NCI-H1092 (cell line): ENCODE data around the gene TBCD.

Experiments
- DNase-seq: peaks from one replicate; lab custom pipeline; 2025; lab: John Stamatoyannopoulos, UW

TBCD gene

DNA sequence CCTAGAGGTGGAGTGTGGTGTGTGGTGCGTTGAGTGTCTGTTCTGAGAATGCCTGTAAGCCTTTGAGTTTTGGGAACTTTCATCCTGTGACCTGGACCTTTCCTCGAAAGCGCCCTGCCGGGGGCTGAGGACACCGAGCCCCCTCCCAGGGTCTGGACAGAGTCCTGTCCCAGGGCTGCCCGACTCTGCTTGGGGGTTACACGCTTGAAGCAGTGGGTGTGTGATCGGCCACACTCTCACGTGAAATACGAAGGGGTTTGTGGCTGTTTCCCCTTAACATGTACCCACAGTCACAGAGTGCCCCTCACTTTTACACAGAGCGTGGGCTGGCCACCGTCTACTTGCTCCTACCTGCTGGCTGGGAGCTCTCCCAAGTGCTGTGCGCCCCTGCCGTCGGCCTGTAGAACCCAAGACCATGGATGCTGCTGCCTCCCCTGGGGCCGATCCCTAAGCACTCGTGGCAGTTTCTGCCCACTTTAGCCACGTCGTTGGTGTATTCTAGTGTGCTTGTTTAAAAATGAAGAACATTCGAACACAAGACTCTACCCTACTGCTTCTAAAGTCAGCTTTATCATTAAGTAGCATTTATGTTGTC lies 81.1 kb downstream of the TBCD start:
- no peak for DNase-seq

DNA sequence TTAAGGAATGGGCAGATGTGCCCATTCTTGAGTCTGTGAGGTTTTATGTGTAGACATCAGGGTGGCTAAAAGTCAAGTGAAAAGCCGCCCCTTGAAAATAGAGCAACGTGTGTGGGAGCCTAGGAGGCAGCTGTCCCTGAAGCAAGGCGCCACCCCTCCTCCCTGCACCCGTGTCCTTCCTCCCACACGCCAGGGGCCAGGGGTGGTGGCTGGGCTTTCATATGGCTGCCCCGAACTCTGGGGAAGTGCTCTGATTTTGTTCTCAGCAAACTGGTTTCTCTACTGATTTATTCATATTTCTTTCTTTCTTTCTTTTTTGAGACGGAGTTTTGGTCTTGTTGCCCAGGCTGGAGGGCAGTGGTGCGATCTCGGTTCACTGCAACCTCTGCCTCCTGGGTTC lies 83.3 kb downstream of the TBCD start:
- DNase-seq: no peak

DNA sequence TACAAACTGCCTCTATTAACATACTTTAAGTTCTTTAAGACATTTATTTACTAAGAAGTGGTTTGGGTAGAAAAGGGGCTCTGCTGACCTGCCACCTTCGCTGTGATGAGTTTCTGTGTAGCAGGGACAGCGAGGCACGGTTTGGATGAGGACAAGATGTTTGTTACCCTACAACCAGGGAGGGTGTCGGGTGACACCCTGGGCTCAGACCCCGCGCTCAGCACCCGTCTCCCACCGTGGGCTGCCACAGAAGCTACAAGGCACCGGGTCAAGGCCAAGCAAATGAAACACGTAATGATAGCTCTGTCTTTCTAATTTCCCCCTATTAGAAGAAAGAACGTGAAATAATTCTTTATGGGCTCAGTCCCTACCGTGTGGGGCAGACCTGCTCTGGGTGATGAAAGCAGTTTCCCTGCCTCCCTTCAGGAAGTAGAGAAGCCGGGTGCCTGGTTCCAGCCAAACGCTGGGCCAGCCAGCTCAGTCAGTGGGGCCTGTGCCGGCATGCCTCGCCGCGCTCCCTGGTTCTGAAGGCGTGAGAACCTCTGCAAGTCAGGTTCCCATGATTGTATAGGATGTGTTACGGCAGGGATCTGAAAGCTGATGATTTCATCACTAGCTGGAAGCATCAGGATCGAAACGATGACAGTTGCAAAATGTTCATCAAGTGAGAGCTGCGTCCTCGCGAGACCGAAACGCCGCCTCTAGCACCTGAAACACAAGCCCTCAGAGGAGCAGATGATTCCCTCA lies 84.1 kb downstream of the TBCD start:
- DNase-seq: no peak

DNA sequence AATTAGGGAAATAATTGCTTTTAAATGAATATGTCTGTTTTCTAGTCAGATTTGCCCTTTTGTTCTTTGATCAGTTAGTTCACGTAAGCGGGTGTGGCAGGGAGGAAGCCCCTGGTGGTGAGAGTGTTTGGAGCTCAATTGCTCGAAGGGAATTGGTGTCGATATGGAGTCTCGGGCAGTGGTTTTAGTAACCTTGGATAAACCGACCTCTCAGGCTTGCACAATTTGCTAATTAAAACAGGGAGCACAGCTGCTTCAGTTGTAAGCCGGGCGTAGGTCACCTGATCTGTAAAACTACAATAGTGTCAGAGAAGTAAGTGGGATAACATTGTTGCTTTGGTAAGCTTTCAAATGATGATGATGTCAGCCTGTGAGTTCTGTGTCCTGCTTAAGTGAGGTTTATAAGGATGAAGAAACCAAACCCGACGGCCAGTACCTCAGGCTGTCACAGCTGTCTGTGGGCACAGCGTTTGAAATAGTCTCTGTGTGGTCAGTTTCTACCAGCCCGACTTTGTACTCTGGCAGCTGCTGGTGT lies 85.0 kb downstream of the TBCD start:
- DNase-seq: no peak

DNA sequence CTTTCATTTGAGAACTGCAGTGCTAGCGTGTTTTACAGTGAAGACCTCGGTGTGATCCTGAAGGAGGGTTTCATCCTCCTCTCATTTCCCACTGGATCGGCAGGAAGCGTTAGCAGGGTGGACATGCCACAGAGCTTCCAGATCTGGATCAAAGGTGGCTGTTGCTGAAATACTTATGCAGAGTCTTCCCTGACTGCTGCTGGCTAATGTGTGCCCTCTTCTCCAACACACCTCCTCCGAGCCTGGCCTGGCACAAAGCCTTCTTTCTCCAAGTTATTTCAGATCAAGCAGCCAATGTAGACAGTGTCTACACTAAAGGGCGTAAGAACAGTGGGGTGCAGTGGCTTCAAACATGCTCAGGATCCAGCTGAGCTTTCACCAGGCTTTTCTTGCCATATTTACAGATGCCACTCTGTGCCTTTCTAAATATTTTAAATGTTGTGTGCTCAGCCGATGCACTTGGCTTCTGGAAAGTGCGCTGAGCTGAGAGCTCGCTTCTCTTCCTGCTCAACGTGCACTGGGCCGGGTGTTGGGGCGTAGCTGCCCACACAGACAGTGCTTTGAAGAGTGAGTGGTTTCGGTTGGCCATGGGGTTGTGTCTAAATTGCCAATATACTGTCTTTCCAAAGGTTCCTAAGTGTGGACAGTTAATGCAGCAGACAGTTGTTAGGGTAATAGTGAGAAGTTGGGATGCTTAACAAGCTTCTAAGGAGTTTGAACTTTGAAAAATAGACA lies 85.9 kb downstream of the TBCD start:
- DNase-seq: no peak

DNA sequence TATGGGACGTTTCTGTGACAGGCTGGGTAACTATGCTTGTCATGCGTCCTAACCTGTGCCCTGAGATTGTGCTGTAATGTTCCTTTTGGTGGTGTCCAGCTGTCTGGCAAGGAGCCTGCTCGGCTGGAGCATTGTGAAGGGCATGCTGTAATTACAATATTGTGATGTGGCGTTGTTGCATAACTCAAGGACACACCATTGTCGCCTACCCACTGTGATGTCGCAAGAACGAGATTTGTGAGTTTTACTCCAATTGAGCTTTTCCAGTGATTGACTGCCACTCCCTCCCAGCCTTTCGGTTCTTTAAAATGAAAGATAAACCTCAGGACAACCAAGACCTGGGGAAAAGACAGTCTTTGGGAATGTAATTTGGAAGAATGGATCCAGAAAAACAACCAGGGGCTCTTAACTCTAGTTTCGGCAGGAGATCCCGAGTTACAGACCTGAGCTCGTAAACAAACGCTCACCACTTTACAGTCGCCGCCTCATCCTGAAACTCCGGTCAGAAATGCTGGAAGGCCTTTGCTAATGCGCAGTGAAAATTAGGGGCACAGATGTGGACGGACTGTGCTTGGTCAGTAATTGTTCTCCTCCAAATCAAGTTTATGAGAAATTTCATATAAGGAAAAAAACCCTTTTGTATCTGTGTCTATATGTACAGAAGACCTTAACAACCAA lies 86.7 kb downstream of the TBCD start:
- DNase-seq: no peak

DNA sequence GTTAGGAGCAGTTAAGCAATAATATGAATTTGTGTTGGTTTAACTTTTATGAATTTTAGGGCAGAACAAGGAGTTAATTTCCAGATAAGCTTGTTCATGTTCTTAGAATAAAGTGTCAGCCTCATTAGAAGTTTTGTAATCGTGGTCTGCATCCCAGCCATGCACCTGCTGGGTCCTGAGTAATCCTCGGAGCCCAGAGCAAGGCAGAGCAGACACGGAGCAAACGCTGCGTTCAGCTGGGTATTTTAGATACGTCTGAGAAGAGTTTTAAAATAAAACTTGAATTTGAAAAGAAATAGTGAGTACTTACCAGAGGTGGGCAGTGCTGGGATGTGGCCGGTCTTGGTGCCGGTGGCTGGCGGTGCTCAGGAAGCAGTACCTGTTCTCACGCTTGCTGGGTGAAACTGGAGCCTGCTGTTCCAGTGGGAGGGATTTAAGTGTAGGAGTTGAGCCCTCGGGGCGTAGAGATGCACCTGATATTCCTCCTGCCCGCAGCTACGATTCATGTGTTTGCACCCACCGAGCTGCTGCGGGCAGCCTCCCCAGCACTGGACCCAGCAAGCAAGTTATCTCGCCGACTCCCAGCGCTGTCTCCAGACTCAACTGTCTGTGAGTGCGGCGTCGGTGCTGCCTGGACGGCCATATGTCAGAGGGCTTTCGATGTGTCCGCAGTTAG lies 87.9 kb downstream of the TBCD start, which contains the start of gene ZNF750:
ZNF750 (minus strand) TSS at position 406 of the 676 bp plus-strand sequence. CDS start 7,568 bp downstream, outside the sequence.
- DNase-seq: no peak

DNA sequence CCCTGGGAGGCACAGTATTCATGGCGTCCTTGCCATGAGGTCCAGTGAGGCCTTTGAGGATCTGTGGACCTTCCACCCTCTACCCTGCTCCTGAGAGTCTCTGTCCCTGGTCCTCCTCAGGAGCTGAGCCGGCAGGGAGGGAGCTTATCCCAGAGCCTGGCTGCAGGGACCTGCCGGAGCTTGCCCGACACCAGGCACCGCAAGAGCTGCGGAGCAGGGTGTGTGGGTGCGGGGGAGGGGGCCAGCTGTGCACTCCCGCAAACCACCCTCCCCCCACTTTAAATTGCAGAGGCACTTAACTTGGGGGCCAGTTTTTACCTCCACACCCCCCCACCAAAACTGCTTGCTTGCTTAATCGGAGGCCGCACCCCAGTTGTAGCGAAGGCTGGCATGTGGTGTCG lies 88.6 kb downstream of the TBCD start:
- no peak for DNase-seq

DNA sequence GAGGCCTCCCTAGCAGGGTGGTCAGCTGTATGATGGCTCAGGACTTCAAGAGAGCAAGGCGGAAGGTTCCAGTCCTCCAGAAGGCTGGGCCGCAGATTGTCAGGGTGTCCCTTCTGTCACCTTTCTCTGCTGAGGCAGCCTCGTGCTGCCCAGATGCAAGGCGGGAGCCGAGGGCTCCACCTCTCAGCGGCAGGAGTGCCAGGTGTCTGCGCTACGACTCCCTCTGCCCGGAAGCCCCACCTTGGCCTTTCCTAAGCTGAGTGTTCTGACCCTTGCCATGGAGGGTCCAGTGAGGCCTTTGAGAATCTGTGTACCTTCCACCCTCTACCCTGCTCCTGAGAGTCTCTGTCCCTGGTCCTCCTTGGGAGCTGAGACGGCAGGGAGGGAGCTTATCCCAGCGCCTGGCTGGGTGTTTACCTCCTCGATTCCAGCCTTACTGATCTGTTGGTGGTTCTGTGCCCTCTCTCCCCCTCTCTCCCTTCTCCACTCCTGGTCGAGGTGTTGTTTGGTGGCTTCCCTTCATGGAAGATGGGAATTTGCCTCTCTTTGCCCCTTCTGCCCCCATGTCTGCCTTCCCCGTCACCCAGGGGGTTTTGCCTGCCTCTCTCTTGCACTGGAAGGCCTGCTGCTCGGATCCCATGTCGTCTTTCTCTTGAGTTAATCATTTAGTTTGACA lies 90.2 kb downstream of the TBCD start:
- no peak for DNase-seq

DNA sequence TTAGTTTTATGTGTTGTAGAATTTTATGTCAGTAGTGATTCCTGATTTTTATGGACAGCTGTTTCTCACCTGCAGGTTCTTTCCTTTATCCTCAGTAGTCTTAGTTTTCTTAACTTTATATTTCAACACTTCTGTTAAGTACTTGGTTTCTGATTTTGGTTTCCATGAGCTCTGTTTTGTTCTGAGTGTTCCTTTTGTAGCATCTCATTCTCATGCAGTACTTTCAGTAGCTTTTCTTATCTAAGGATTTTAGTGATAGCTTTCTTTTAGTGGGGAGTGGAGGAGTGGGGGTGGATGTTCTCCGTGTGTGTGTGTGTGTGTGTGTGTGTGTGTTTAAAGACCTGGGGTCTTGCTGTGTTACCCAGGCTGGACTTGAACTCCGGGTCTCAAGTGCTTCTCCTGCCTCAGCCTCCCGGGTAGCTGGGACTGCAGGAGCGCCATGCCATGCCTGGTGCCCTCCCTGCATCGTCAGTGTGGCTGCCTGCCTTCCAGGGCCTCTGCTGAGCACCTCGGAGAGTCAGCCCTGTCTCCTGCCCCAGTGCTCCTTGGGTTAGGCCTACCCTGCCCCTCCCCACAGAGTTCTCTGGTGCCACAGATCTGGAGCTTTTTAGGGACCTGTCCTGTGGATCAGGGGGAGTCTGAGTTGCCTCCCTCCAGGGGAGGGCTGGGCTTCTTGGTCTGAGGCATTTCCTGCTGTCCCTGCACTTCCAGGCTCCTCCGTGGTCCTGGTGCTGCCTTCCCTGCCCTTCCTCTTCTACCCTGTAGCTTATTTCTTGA lies 92.2 kb downstream of the TBCD start:
- DNase-seq: no peak

DNA sequence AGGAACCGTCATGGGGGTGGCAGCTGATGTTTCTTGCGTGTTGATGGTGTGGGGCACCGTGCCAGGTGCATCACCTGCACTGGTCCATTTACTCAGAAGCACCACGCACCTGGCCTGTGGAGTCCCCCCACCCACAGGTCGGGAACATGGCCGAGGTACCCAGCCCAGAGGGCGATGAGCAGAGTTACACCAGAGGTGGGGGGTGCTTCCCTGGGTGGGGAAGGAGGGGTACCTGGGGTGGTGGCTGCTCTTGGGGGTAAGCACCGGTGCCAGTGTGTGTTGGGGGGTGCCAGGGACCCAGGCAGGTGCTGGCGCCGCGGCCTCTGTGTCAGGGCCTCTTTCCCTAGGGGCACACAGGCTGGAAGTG lies 92.9 kb downstream of the TBCD start:
- DNase-seq: no peak

DNA sequence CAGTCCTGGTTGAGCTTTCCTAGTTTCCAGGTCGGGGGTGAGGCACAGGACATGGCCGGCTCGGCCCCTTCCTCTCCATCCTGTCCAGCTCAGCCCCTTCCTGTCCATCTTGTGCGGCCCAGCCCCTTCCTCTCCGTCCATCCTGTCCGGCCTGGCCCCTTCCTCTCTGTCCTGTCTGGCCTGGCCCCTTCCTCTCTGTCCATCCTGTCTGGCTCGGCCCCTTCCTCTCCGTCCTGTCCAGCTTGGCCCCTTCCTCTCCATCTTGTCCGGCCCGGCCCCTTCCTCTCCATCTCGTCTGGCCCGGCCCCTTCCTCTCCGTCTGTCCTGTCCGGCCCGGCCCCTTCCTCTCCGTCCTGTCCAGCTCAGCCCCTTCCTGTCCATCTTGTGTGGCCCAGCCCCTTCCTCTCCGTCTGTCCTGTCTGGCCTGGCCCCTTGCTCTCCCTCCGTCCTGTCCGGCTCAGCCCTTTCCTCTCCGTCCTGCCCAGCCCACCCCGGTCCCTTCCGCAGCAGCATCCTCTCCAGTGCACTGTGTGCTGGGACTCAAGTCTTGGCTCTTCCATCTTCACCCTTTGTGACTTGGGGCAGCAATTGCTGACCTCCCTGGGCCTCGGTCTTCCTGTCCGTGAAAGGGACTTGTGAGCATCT lies 93.4 kb downstream of the TBCD start:
- no peak for DNase-seq

DNA sequence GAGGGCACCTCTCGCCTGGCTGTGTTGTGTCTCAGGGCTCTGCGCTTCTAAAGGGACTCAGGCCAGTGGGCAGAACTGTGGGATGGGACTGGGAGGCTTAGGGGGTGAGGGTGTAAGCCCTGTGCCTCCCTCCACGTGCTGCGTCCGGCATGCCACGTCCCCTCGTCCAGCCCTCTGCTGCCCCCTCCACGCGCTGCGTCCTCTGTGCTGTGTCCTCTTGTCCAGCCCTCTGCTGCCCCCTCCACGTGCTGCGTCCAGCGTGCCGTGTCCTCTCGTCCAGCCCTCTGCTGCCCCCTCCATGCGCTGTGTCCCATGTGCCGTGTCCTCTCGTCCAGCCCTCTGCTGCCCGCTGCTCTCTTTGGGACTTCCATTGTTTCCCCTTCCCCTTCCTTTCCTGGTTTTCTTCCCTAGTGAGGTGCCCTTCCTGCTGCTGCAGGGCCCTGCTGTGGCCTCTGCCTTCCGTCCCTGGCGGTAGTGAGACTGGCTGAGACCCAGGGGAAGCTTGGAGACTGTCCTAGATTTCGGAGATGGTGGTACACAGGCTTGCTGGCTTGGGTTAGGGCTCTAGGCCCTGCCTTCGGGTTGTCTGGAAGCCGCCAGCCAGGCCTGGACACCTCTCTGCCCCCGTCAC lies 94.3 kb downstream of the TBCD start:
- DNase-seq: no peak

DNA sequence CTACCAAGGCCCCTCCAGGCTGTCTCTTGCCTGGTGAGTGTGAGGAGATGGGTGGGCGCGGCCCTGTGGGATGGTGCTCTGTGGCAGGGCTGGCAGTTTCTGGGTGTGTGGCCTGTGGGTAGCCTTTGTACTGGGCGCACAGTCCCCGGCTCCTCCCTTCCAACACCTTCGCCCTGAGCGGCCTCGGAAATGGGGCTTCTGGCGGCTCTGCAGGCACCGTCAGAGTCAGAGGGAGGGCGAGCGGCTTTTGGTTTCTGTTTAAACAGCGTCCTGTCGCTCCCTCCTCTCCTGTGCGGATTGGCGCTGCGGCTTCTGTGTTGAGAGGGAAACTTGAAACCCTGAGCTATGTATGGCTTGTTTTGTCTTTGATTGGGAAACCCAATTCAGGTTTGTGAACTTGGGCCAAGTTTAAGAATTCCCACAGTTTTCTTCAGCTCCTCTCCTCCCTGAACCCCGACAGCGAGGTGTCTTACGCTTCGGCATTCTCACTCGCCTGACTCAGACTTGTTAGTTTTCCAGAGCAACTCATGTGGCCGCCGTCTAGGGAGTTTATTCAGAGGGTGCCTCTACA lies 96.2 kb downstream of the TBCD start:
- no peak for DNase-seq

DNA sequence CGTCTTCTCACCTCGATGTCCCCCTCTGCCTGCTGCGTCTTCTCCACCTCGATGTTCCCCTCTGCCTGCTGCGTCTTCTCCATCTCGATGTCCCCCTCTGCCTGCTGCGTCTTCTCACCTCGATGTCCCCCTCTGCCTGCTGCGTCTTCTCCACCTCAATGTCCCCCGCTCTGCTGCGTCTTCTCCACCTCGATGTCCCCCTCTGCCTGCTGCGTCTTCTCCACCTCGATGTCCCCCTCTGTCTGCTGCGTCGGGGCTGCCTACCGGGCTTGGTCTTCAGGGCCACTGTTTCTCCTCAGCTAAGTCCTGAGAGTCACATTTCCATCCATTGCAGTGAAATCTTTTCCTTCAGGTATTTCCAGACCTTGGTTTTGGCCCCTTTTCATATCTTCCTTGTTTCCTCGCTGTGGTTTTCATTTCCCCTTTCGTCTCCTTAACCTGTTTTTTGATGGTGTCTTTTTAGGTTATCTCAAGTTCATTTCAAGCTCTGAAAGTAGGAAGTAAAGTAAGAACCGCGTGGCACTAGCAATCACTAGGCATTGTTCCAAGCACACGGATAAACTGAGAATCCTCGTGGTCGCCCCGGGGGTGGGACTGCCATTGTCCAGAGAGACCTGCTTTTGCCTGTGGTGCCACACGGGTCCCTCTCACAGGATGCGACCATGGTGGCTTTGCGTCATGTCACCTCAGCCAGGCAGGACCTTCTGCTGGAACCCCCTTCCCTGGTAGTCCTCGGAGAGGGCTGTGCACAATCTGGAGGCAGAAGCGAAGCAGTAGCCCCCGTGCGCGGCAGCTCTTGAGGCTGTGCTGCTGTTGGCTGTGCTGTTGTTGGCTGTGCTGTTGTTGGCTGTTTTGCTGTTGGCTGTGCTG lies 97.4 kb downstream of the TBCD start:
- no peak for DNase-seq

DNA sequence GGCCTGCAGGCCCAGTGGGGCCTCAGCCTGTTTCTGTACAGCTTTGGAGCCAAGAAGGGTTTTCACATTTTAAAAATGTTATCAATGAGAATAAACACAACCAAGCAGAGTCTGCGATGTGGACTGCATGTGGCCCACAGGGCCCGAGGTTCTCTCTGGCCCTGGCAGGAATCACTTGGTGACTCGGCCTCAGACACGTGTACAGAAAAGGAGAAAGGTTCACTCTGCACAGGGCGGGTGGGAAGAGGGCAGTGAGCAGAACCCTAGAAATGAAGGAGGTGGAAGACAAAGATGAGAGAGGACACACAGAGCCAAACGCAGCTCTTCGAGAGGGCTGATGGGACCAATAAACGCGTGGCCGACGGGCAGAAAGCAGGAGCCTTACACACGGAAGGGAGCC lies 99.5 kb downstream of the TBCD start:
- DNase-seq: no peak

DNA sequence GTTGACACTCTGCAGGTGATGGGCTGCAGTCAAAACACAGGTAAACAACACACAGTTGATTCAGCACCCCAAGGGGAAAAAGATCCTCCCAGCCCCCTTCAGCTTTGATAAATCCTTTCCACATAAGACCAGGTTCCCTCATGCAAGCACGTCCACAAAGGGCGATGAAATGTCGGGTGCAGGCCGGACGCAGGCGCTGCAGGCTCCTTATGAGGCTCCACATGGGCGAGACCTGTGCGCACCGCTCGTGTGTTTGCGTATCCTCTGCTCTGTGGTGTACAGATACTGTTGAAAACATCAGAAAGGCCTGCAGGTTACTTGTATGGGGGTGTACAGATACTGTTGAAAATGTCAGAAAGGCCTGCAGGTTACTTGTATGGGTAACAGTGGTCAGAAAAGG lies 102.4 kb downstream of the TBCD start:
- DNase-seq: no peak

DNA sequence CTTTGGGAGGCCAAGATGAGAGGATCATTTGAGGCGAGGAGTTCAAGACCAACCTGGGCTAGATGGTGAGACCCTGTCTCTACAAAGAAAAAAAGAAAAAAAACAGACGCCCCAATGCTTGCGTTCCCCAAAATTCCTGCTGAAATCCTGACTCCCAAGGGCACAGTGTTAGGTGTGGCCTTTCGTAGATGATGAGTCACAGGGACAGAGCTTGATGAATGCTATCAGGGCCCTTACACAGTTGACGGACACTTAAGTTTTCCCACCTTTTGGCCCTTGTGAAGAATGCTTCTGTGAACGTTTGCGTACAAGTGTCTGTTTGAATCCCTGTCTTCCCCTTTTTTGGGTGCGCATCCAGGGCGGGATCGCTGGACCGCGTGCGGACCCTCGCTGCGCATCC lies 104.5 kb downstream of the TBCD start:
- DNase-seq: no peak
